Right lobe of liver (tissue), 4 donors: ENCODE data around the gene ITGB1.

Experiments
- POLR2A ChIP-seq: fragments of 450-650 bp; IDR thresholded peaks from one replicate; pipeline ENCODE4 v1.6.1; 2017; ENCODE audit warnings: antibody characterized with exemption, mild to moderate bottlenecking
- TF ChIP-seq, protein P1 (sequence below), 4 donors: fragments of 200-600 bp in 3 of 4; fragments of 450-650 bp in 1 of 4; IDR thresholded peaks; one replicate each; pipeline versions ENCODE4 v1.5.1 to v1.8.0; 2016 to 2022; ENCODE audit warnings: antibody characterized with exemption in 4 of 4, mild to moderate bottlenecking in 2 of 4
- donor health status: DM: no; HTN: no; CAD: no.
- donor health status: DM: no; HTN: no; CAD: no.
- donor health status: DM: no; HTN: yes; CAD: no.

DNA sequence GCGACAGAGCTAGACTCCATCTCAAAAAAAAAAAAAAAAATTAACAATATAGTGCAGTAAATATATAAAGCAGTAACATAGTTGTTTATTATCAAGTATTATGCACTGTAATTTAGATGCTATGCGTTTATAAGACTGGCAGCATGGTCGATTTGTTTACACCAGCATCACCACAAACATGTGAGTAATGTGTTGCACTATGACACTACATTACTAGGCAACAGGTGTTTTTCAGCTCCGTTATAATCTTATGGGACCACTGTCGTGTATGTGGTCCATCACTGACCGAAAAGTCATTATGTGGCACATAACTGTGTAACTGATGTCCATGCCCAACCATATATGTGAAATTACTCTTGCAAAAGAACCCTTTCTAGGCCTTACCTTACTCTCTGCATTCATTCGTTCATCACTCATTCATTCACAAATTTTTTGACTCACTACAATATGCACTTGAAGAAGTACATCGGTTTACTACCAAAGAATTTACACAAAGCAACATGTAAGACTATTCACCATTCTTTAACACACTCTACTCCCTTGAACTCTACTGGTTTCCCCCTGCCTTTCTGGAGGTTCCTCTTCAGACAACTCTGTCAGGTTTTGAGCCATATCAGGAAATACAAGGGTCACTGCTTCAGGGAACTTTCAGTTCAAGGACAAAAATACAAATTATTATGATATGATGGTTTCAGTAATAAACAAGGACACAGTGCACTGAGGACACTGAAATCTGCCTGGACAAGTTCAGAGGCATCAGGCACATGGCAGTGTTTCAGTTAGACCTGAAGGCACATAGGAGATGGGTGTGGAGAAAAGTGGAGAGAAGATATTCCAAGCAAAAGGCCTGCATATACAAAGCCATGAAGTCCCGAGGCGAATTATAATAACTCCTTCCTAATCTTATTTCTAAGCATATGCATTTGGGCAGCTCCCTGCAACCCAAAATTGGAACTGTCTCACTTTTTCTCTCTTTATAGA lies 17.4 kb downstream of the ITGB1 start:
- TF ChIP-seq, protein P1, sequence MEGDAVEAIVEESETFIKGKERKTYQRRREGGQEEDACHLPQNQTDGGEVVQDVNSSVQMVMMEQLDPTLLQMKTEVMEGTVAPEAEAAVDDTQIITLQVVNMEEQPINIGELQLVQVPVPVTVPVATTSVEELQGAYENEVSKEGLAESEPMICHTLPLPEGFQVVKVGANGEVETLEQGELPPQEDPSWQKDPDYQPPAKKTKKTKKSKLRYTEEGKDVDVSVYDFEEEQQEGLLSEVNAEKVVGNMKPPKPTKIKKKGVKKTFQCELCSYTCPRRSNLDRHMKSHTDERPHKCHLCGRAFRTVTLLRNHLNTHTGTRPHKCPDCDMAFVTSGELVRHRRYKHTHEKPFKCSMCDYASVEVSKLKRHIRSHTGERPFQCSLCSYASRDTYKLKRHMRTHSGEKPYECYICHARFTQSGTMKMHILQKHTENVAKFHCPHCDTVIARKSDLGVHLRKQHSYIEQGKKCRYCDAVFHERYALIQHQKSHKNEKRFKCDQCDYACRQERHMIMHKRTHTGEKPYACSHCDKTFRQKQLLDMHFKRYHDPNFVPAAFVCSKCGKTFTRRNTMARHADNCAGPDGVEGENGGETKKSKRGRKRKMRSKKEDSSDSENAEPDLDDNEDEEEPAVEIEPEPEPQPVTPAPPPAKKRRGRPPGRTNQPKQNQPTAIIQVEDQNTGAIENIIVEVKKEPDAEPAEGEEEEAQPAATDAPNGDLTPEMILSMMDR (IDR thresholded peaks at IDR 0.05) = no peak
- TF ChIP-seq POLR2A = no peak
